H9 (cell line): ENCODE measurements around the gene AKR1E2. TPM values are rescaled to one million over a fixed set of nuclear protein-coding genes. Genes with fewer than 3 reads are reported as not detected.

Experiments
- DNase-seq: peaks from one replicate; pipeline ENCODE4 v3.0.0-alpha.2; 2017
- H2AFZ ChIP-seq: one replicate; pipeline ENCODE4 v1.6.1; 2013; ENCODE audit warnings: mild to moderate bottlenecking, low read length, control low read depth, moderate library complexity
- H2AK5ac ChIP-seq: 2 replicates; pipeline ENCODE4 v1.6.1; 2013; ENCODE audit warnings: low read length, control low read depth, mixed read lengths; ENCODE audit not compliant: insufficient read length
- H2BK120ac ChIP-seq: one replicate; pipeline ENCODE4 v1.6.1; 2013; ENCODE audit warnings: low read depth, mild to moderate bottlenecking, low read length, control low read depth, inconsistent platforms; ENCODE audit not compliant: poor library complexity, severe bottlenecking
- H2BK12ac ChIP-seq: 2 replicates; pipeline ENCODE4 v1.6.1; 2013; ENCODE audit warnings: low read length, control low read depth, mixed read lengths, low read depth; ENCODE audit not compliant: insufficient read length
- H2BK15ac ChIP-seq: 2 replicates; pipeline ENCODE4 v1.6.1; 2013; ENCODE audit warnings: low read depth, low read length, control low read depth
- H2BK20ac ChIP-seq: one replicate; pipeline ENCODE4 v1.6.1; 2013; ENCODE audit warnings: low read depth, mild to moderate bottlenecking, low read length, control low read depth, inconsistent platforms; ENCODE audit not compliant: poor library complexity, severe bottlenecking
- H2BK5ac ChIP-seq: 2 replicates; pipeline ENCODE4 v1.6.1; 2013; ENCODE audit warnings: low read length, control low read depth, mixed read lengths; ENCODE audit not compliant: insufficient read length
- H3K14ac ChIP-seq: 2 replicates; pipeline ENCODE4 v1.6.1; 2013; ENCODE audit warnings: low read length, control low read depth; ENCODE audit not compliant: insufficient read depth
- H3K18ac ChIP-seq: 2 replicates; pipeline ENCODE4 v1.6.1; 2013; ENCODE audit warnings: low read depth, mild to moderate bottlenecking, mixed read lengths, low read length, control low read depth; ENCODE audit not compliant: insufficient read length
- H3K23ac ChIP-seq: 2 replicates; pipeline ENCODE4 v1.6.1; 2013; ENCODE audit warnings: low read length, control low read depth, mixed read lengths, low read depth; ENCODE audit not compliant: insufficient read length
- H3K23me2 ChIP-seq: 2 replicates; pipeline ENCODE4 v1.6.1; 2013; ENCODE audit warnings: low read depth, mild to moderate bottlenecking, mixed read lengths, low read length, control low read depth; ENCODE audit not compliant: insufficient read length, poor library complexity, severe bottlenecking
- H3K27ac ChIP-seq: 2 replicates; pipeline ENCODE4 v1.5.1; 2013; ENCODE audit warnings: low read length, control low read depth, mixed read lengths, low read depth; ENCODE audit not compliant: insufficient read length
- H3K27me3 ChIP-seq: 2 replicates; pipeline ENCODE4 v1.6.1; 2013; ENCODE audit warnings: low read length, control low read depth, inconsistent platforms; ENCODE audit not compliant: insufficient read depth
- H3K4ac ChIP-seq: 2 replicates; pipeline ENCODE4 v1.6.1; 2013; ENCODE audit warnings: low read depth, mild to moderate bottlenecking, control low read depth, inconsistent platforms, low read length, moderate library complexity
- H3K4me1 ChIP-seq: 2 replicates; pipeline ENCODE4 v1.6.1; 2013; ENCODE audit warnings: low read length, control low read depth, inconsistent platforms; ENCODE audit not compliant: insufficient read depth
- H3K4me2 ChIP-seq: 2 replicates; pipeline ENCODE4 v1.6.1; 2013; ENCODE audit warnings: low read length, control low read depth, mixed read lengths; ENCODE audit not compliant: insufficient read length, insufficient read depth
- H3K56ac ChIP-seq: 2 replicates; pipeline ENCODE4 v1.6.1; 2013; ENCODE audit warnings: low read depth, mild to moderate bottlenecking, mixed read lengths, low read length, control low read depth; ENCODE audit not compliant: insufficient read length
- H3K79me1 ChIP-seq: 2 replicates; pipeline ENCODE4 v1.6.1; 2013; ENCODE audit warnings: low read depth, mild to moderate bottlenecking, moderate library complexity, low read length, control low read depth, inconsistent platforms; ENCODE audit not compliant: insufficient read depth, poor library complexity, severe bottlenecking
- H3K79me2 ChIP-seq: 2 replicates; pipeline ENCODE4 v1.6.1; 2013; ENCODE audit warnings: low read length, control low read depth, inconsistent platforms; ENCODE audit not compliant: insufficient read depth
- H3K9ac ChIP-seq: 2 replicates; pipeline ENCODE4 v1.6.1; 2013; ENCODE audit warnings: low read length, control low read depth, mixed read lengths; ENCODE audit not compliant: insufficient read length; ENCODE audit errors: extremely low read depth
- H3K9me3 ChIP-seq: one replicate; pipeline ENCODE4 v1.6.1; 2013; ENCODE audit warnings: low read depth, low read length, inconsistent platforms; ENCODE audit not compliant: control insufficient read depth
- H3T11ph ChIP-seq: one replicate; pipeline ENCODE4 v1.6.1; 2013; ENCODE audit warnings: mild to moderate bottlenecking, low read length, control low read depth, inconsistent platforms
- H4K20me1 ChIP-seq: one replicate; pipeline ENCODE4 v1.6.1; 2013; ENCODE audit not compliant: control insufficient read depth, insufficient read length, insufficient read depth
- H4K5ac ChIP-seq: 2 replicates; pipeline ENCODE4 v1.6.1; 2013; ENCODE audit warnings: low read depth, mild to moderate bottlenecking, mixed read lengths, low read length, control low read depth; ENCODE audit not compliant: insufficient read length
- H4K8ac ChIP-seq: replicated peaks from 2 replicates; pipeline ENCODE4 v1.6.1; 2013; ENCODE audit warnings: low read length, control low read depth, mixed read lengths, low read depth; ENCODE audit not compliant: insufficient read length
- H4K91ac ChIP-seq: 2 replicates; pipeline ENCODE4 v1.6.1; 2013; ENCODE audit warnings: low read depth, mild to moderate bottlenecking, moderate library complexity, mixed read lengths, low read length, control low read depth; ENCODE audit not compliant: insufficient read length
- H3K27ac Mint-ChIP-seq, 3 experiments: 2 replicates in 2 of 3; 3 replicates in 1 of 3; pipeline ENCODE4 v1.8.0; 2020 to 2021; ENCODE audit warnings: mixed read lengths in 3 of 3, mild to moderate bottlenecking in 1 of 3, moderate library complexity in 1 of 3
- H3K27me3 Mint-ChIP-seq: 2 replicates; pipeline ENCODE4 v1.8.0; 2021; ENCODE audit warnings: low read depth, mild to moderate bottlenecking, moderate library complexity, mixed read lengths
- H3K36me3 Mint-ChIP-seq, 3 experiments: 2 replicates in 2 of 3; 3 replicates in 1 of 3; pipeline ENCODE4 v1.8.0; 2020 to 2021; ENCODE audit warnings: low read depth in 3 of 3, mixed read lengths in 3 of 3; ENCODE audit not compliant: insufficient read depth in 1 of 3
- H3K4me1 Mint-ChIP-seq, 2 experiments: 2 replicates each; pipeline ENCODE4 v1.8.0; 2020; ENCODE audit warnings: mixed read lengths in 2 of 2
- H3K4me3 Mint-ChIP-seq, 2 experiments: 2 replicates in 1 of 2; 3 replicates in 1 of 2; pipeline ENCODE4 v1.8.0; 2020 to 2021; ENCODE audit warnings: mild to moderate bottlenecking in 2 of 2, mixed read lengths in 2 of 2, moderate library complexity in 1 of 2
- H3K9me3 Mint-ChIP-seq, 2 experiments: 2 replicates in 1 of 2; 3 replicates in 1 of 2; pipeline ENCODE4 v1.8.0; 2020; ENCODE audit warnings: mild to moderate bottlenecking in 2 of 2, mixed read lengths in 2 of 2, moderate library complexity in 1 of 2
- WGBS: extraction: QIAGEN DNeasy Blood & Tissue Kit; methylation state at CpG from one replicate; pipeline ENCODE4 v1.1.7; 2013; ENCODE audit warnings: missing lambda C conversion rate, low lambda C conversion rate, mixed read lengths; ENCODE audit not compliant: insufficient read length; ENCODE audit errors: extremely low coverage; 5-methylcytosine and 5-hydroxymethylcytosine counted together
- total RNA-seq: library from RNA; stranded (reverse); gene quantifications from 2 replicates; pipeline ENCODE4 v1.2.1, GENCODE V29; 2021
- TF ChIP-seq, protein P1 (sequence below): fragments of 200-600 bp; sonication (generic); conservative IDR thresholded peaks from 3 replicates; pipeline ENCODE4 v1.8.0; 2021; ENCODE audit warnings: antibody characterized with exemption, mild to moderate bottlenecking

The AKR1E2 gene
- total RNA-seq, 1 experiment from 2014 or later, result 2.2 TPM

DNA sequence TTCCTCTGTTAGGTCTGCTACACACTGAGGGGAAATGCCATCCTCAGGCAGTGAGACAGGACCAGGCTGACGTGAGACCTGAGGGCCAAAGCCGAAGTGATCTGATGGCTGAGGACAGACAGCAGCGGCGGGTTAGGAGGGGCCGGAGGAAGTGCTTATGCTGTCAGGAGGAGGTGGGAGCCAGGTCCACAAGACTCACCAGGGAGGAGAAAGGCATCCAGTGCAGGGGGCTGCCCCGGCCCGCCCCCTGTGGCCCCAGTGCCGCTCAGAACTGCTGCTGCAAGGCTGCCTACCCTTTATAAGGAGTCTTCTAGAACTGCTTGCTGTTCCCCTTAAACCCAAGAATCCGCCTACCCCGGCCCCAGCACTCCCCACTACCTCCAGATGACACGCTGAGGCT, 19.8 kb downstream of the AKR1E2 start:
- Histone ChIP-seq H3K79me2 (no peaks in the 10 kb centered on the region), H4K5ac (no peak overlapping the region), H3K27ac (no peak overlapping the region), H3K23ac (no peak overlapping the region), H3K27me3 (no peaks in the 10 kb centered on the region), H2BK12ac (no peak overlapping the region), H2AK5ac (no peak overlapping the region), H4K8ac (no peak overlapping the region), H3K23me2 (no peaks in the 10 kb centered on the region), H2BK20ac (no peak overlapping the region), H2AFZ (no peak overlapping the region), H2BK5ac (no peak overlapping the region), H3K14ac (no peak overlapping the region), H3K9ac (no peak overlapping the region), H3K56ac (no peak overlapping the region), H2BK15ac (no peak overlapping the region), H3K79me1 (no peaks in the 10 kb centered on the region), H3K4me1 (no peaks in the 10 kb centered on the region), H3K18ac (no peak overlapping the region), H2BK120ac (no peak overlapping the region), H3K9me3 (no peaks in the 10 kb centered on the region), H4K91ac (no peak overlapping the region), H3K4me2 (no peak overlapping the region), H3T11ph (no peak overlapping the region), H4K20me1 (no peaks in the 10 kb centered on the region), H3K4ac (no peak overlapping the region)
- Mint-ChIP-seq H3K36me3 (peaks cover 9 to 20% (median 12%) of the 10 kb centered on the region in 3 experiments), H3K9me3 (peaks cover 6 to 52% of the 10 kb centered on the region in 2 experiments; a peak in 3 of 5 replicates), H3K27me3 (peaks cover 1% of the 10 kb centered on the region), H3K4me3 (no peak overlapping the region), H3K4me1 (peaks cover 8% of the 10 kb centered on the region in 2 experiments), H3K27ac (peak overlapping the region in 1 of 3 experiments; percentile 79; a peak in 1 of 7 replicates)
- TF ChIP-seq, protein P1, sequence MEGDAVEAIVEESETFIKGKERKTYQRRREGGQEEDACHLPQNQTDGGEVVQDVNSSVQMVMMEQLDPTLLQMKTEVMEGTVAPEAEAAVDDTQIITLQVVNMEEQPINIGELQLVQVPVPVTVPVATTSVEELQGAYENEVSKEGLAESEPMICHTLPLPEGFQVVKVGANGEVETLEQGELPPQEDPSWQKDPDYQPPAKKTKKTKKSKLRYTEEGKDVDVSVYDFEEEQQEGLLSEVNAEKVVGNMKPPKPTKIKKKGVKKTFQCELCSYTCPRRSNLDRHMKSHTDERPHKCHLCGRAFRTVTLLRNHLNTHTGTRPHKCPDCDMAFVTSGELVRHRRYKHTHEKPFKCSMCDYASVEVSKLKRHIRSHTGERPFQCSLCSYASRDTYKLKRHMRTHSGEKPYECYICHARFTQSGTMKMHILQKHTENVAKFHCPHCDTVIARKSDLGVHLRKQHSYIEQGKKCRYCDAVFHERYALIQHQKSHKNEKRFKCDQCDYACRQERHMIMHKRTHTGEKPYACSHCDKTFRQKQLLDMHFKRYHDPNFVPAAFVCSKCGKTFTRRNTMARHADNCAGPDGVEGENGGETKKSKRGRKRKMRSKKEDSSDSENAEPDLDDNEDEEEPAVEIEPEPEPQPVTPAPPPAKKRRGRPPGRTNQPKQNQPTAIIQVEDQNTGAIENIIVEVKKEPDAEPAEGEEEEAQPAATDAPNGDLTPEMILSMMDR, result no peak
- WGBS, result no CpG with 5 or more reads among the region's 11 CpGs
- no peak for DNase-seq
